Hematopoietic multipotent progenitor cell (in vitro differentiated cells): ENCODE measurements around the gene STPG2. TPM values are rescaled to one million over a fixed set of nuclear protein-coding genes. Genes with fewer than 3 reads are reported as not detected.
"Not testable (repeated sequence)": the region's sequence is repeated elsewhere in the genome, so short reads cannot be mapped to it uniquely, and the experiment has no call there.

ENCODE experiments used
- DNase-seq, 3 donors: peaks; one replicate each; pipeline ENCODE4 v3.0.0-alpha.2; 2011 to 2015; ENCODE audit warnings: low read depth in 2 of 3, low spot score in 2 of 3
- total RNA-seq: library from RNA; depleted of rRNA; stranded (reverse); fragments of >200 nt; gene quantifications from one replicate; pipeline ENCODE4 v1.2.3, GENCODE V29; 2012

The STPG2 gene
- total RNA-seq, 1 donor: 0.54 TPM

- DNase-seq: no peak
These were observed 496.3 kb downstream of the STPG2 start for GRCh38 chr4:97646997-97647396.

GRCh38 chr4:97645071-97645821 lies 498.0 kb downstream of the STPG2 start:
- no peak for DNase-seq

GRCh38 chr4:97643179-97643578 lies 500.1 kb downstream of the STPG2 start:
- no peak for DNase-seq

- no peak for DNase-seq
These were observed 503.3 kb downstream of the STPG2 start for GRCh38 chr4:97639961-97640360.

GRCh38 chr4:97633831-97634230 lies 509.4 kb downstream of the STPG2 start:
- not testable (repeated sequence) for DNase-seq

GRCh38 chr4:97627750-97628149 lies 515.5 kb downstream of the STPG2 start:
- DNase-seq: no peak

- no peak for DNase-seq
These were observed 519.1 kb downstream of the STPG2 start for GRCh38 chr4:97624204-97624603.

GRCh38 chr4:97605932-97606331 lies 537.3 kb downstream of the STPG2 start:
- peak in 1 of 3 donors; percentile 16 for DNase-seq

GRCh38 chr4:97593248-97593647 lies 550.0 kb downstream of the STPG2 start:
- DNase-seq: no peak

GRCh38 chr4:97590266-97590665 lies 553.0 kb downstream of the STPG2 start:
- no peak for DNase-seq

GRCh38 chr4:97589481-97590196 lies 553.6 kb downstream of the STPG2 start:
- DNase-seq: no peak

GRCh38 chr4:97587912-97588311 lies 555.4 kb downstream of the STPG2 start:
- no peak for DNase-seq

- DNase-seq: no peak
These were observed 558.0 kb downstream of the STPG2 start for GRCh38 chr4:97585274-97585673.

GRCh38 chr4:97582890-97583289 lies 560.4 kb downstream of the STPG2 start:
- no peak for DNase-seq

- no peak for DNase-seq
These were observed 566.3 kb downstream of the STPG2 start for GRCh38 chr4:97577004-97577403.

GRCh38 chr4:97560009-97560408 lies 583.3 kb downstream of the STPG2 start:
- no peak for DNase-seq

GRCh38 chr4:97558204-97558778 lies 585.0 kb downstream of the STPG2 start:
- DNase-seq: no peak

- DNase-seq: not testable (repeated sequence)
These were observed 592.6 kb downstream of the STPG2 start for GRCh38 chr4:97550637-97551036.

GRCh38 chr4:97548943-97549583 lies 594.2 kb downstream of the STPG2 start:
- DNase-seq: no peak

GRCh38 chr4:97548186-97548585 lies 595.1 kb downstream of the STPG2 start:
- no peak for DNase-seq

GRCh38 chr4:97531351-97531750 lies 611.9 kb downstream of the STPG2 start:
- no peak for DNase-seq
